Activated gamma-delta T cell treated with Interleukin-2 at 50 U/mL for 16 hours (primary cell): Measurements from ENCODE around the gene ECE1.

Experiments
- DNase-seq: peaks from one replicate; pipeline ENCODE4 v3.0.0-alpha.2; 2020

ECE1 gene

DNA sequence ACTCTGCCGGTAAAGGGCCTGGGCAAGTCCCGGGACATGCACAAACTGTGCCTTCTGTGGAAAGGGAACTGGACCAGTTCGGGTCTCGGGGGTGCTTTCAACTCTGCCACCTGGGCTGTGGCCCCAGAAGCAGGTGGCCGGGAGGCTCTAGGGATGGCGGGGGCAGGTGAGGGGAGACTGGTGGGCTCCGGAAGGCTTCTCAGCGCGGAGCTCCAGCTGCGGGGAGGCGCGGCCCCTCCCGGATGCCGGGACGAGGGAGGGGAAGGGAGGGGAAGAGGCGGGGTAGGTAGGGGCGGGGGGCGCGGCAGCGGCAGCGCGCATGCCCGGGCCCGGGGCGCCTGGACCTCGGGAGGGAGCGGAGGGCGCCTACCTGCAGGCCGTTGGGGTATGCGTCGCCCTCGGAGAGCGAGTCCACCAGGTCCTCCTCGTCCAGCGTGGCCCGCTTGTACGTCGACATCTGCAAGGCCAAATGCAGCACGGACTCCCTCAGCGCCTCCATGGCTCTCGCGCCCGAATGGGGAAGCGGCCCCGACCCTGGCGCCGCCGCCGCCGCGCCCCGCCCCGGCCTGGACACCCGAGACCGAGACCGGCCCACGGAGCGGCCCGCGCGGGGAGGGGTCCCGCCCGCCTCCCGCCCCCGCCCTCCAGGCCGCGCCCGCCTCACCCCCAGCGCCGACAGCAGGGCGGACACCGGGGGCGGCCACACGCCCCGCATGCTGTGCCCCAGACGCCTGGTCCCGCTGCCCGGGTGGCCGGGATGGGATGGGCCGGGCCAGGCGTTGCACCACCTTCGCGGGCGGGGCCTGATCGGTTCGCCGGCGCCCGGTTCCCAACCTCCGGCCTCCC is at the start of gene ECE1:
Gene ECE1, minus strand, starts transcription at position 764 of the 846 bp plus-strand sequence. Its CDS starts 49 bp downstream, at position 715.
- DNase-seq: peak; percentile 46

DNA sequence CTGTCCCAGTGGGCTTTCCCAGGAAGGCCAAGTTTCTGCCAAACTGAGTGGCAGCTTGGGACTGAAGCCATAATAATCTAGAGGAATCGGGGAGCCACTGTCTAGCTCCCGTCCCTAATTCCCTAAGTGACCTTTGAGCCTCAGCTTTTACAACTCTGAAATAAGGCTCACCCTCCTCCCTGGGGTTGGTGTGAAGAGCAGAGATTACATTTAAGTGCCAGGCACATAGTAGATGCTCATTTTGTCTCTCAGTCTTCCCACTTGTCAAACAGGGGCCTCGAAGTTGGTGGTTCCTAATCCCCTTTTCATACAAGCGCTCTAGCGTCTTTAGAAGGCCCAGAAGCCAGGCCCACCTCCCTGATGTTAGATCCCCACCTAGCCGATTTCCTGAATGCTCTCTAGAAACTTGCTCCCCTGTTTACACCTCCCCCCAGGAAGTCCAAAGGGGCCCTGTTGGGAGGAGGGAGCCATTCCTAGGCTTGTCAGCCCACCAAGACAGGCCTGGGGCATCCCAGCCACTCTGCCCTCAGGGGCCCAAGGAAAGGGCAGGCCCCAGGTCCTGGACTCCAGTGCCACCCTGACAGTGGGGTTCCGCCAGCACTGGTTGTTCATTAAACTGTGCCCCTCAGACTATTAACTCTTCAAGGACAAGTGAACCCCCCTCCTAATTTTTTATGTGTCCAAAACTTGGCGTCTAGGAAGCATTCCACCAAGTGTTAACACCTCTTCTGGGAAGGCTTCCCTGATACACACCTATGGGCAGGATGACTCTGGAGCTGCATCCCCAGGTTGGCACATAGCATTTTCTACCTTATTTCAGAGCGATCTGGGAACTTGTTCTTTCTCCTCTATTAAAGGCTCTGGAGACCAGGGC is 49.3 kb upstream of the ECE1 start:
- no peak for DNase-seq

DNA sequence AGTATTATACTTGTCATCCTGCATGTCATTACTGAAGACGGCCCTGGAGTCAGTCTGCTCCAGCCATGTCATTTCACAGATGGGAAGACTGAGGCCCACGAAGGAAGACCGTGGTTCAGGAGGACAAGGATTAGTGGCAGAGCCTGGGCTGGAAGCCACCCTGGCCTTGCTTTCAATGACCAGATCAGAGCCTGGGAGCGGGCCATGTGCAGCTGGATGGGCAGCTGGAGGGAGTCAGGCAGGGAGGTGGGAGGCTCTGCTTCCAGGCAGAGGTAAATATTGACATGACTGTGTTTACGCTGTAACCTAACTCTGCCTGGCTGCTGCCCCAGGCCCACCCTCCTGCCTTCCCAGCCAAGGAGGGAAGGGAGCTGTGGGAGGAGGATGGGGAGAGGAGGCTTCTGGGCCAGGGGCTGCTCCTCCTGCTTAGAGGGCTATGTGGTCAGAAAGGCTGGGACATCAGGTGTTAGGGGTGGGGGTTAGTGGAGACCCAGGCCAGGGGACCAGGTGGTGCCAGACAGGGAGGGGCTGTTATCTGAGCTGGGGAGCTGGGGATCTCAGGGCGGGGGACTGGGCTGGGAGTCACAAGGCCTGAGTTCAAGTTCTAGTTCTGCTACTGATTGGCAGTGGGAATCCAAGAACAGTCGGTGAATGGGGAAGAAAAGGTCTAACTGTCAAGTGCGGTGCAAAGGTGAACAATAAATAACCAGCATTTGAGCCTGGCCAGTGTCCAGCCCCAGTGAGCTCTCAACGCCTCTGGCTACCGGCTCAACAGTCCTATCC is 48.5 kb upstream of the ECE1 start:
- no peak for DNase-seq

DNA sequence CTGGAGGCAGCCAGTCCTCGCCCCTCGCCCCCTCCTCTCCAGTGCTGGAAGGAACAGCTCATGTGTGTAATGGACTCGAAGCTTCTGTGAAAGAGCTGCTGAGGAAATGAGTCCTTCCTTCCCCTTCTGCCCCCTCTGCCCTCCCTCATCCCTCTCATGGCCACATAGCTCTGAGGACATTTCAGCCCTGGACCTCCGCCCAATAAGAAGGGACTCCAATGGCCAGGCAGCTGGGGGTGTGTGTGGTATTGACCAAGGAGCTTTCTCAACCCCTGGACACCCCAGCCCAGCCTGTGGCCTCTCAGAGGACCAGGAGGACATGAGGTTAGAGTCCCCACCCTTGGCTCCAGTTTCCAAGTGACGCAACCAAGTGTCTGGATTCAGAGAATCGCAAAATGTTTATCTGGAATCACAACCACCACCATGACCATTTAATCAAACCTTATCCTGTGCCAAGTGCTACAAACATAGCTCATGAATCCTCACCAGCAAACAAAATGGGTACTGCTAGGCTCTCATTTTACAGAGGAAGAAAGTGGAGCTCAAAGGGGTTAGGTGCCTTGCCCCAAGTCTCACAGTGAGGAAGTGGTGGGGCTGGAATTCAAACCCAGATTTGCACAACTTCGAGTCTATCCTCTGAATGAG is 47.8 kb upstream of the ECE1 start:
- no peak for DNase-seq

DNA sequence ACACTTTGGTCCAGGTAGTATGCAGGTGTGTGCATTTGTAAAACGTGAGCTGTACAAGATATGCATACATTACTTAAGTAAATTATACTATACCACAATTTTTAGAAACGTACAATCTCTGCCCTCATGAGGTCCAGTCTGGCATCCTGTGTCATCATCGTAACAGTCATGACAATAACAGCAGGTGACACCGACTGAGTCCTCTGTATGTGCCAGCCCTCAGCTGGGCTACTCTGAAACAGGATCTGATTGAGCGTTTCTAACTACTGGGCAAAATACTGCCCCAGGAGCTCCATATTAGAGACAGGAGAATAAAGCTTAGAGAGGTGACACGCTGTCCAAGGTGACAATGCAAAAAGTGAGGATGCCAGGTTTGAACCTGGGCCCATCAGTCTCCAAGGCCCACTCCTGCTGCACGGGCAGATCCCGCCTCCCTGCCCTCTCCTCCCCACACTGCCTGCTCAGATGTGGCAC is 47.2 kb upstream of the ECE1 start:
- DNase-seq: no peak

DNA sequence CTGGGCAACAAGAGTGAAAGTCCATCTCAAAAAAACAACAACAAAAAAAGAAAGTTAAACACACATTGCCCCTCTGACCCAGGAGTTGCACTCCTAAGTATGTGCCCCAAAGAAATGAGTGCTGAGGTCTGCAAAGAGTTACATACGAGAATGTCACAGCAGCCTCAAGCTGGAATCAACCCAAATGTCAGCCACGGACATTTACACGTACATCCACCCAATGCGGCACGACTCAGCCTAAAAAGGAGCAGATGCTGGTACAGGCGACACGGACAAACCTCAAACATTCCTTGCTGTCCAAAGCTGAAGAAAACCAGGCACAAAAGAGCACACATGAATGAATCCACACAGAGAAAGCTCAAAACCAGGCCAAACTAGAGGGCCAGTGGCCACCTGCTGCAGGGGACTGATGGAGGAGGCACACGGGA is 46.8 kb upstream of the ECE1 start:
- DNase-seq: no peak

DNA sequence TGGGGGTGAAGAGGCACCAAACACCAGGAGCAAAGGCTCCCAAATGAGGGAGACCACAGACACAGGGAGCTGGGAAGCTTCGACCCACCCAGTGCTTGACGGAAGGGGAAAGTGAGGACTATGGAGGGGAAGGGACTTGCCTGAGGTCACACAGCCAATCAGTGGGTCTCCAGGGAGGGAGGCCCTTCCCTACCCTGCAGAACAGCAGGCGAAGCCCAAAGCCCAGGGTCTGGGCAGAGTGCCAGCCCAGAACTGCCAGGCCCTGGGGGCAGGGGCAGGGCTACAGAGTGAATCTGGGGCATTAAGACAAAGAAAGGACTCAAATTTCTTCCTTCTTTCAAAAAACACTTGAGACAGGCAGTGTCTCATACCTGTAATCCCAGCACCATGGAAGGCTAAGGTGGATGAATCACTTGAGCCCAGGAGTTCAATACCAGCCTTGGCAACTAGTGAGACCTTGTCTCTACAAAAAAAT is 45.5 kb upstream of the ECE1 start:
- DNase-seq: no peak

DNA sequence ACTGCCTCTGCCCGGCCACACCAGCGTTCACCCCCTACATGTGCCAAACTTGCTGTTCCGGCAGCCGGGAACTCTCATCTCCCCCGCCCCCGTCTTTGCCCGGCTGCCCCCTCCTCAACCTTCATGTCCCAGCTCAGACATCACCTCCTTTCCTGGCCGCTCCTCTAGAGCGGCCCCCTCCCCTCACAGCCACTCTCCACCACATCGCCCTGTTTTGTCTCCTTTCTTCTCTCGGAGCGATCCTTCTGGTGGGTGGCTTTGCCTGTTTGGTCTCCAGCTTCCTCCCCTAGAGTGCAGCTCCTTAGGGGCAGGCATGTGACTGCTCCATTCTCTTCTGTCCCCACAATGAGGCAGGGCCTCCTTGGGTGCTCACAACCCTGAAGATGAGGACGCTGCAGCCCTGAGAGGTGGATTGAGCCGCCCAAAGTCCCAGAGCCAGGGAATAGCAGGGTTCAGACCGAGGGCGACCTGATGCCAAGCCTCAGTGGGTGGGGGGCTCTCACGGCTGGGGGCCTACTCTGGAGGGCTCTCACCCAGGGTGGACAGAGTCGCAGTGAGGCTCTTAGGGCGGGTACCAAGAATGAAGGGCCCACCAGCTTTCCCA is 44.9 kb upstream of the ECE1 start:
- no peak for DNase-seq

DNA sequence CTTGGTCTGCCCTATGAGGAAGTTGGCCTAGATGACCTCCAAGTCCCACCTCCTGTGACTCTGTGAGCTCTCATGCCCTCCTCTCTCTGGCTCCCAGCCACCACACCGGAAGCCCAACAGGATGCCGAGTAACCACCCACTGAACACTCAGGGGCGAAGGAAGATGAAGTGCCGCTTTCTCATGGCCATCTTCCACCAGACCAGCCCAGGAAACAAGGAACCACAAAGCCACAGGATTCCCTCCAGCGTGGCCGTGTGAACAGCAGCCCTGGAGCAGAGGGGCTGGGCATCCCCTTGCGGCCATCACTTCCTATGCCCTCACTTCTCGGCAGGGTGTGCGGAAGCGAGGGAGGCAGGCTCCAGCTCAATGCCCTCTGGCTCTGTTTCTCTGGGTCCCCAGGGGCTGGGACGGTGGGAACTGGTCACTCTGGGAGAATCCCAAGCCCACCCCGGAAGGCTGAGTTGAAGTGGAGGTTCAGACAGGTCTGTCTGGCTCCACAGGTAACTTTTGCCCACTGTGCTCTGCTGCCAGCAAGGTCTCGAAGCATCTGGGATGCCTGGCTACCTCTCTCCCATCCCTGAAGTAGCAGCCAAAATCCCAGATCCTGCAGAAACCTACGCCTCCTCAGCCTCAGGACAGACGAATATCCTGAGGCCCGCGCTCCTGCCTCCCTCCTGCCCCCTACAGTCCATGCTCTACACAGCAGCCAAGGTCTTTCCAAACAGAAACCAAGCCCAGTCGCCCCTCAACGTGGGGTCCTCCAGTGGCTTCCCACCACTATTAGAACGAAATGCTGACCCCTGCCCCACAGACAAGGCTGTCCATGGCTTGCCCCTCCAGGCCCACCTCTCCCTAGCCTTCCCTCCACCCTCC is 44.2 kb upstream of the ECE1 start:
- DNase-seq: peak; percentile 82

DNA sequence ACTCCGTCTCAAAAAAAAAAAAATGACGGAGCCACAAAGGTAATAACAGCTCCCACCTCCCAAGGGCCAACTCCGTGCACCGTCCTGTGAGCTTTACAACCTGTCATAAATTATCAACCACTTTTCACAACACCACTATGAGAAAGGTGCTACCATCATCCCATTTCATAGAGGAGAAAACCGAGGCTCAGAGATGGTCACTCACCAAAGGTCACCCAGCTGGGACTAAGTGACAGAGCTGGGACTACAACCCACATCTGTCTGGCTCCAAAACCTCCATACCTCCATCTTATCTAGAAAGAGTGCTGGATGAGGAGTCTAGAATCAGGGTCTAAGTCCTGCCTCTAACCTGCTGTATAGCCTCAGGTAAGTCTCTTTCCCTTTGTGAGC is 43.6 kb upstream of the ECE1 start:
- no peak for DNase-seq

DNA sequence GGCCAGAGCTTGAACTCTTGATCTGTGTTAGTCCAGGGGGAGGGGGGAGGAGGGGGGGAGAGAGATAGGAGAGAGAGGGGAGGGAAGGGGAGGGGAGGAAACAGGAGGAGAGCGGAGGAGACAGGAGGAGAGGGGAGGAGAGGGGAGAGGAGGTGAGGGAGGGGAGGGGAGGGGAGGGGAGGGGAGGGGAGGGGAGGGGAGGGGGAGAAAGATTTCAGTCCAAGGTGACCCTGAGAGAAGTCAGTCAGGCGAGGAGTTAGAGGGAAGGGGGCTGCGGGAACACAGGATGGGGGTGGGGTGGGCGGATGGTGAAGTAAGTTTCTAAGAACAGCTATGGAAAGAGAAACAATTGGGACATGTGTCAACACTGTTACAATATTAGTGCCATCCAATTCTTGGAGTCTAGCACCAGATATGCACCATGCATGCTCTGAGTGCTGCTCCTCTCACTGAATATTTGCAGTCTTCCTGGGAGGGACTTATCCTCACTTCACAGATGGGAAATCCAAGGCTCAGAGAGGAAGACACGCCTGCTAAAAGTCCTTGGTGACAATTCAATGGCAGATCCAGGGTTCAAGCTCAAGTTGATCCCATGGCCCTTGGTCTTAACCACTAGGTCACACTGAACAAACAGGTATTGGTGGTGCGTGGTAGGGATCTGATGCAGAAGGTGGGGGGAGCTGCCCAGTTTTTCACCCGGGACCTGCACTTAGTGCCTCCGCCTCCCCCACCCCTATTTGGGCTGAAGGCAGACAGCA is 42.5 kb upstream of the ECE1 start:
- DNase-seq: no peak

DNA sequence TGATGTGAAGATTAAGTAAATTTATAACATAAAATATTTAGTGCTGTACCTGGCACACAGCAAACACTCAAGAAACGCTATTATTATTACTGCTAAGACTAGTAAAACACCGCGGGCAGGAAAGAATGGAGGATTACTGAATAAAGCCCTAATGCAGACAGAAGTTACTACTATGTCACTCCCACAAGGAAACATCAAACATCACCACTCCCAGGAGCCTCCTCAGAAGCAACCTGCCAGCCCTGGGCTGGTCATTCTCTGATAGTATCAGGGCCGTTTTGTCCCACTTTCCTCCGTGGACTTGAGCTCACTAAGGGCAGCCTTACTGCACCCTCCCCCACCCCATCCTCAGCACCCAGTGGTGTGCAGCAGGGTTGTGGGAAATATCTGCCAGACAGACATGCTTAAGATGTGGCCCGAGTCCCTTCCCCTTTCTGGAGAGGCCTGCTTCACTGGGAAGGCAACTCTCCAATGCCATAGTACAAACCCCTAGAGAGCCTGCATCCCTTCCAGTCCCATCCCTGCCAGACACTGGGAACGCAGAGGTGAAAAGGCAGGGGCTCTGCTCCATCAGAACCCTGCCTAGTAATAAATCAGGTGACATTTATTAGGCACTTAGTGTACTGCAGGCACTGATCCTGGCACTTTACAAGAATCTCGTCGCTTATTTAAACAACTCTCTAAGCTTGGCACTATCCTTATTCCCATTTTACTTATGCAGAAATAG is 41.7 kb upstream of the ECE1 start:
- no peak for DNase-seq

DNA sequence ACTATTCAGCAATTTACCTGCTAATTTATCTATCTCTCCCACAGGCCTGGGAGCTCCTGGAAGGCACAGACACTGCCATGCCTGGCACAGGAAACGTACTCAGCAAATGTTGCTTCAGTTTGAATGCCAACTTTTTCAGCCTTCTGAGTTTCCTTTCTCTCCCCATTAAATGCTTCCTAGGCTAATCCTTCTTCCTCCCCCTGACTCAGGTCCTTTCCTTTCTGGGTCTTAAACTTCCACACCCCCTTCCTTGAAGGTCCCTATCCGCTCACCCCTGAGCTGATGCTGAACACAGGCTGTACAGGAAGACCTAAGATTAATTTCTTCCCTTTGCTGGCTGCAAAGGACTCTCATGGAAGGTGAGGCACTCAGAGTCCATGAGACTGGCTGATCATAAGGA is 40.3 kb upstream of the ECE1 start:
- no peak for DNase-seq

DNA sequence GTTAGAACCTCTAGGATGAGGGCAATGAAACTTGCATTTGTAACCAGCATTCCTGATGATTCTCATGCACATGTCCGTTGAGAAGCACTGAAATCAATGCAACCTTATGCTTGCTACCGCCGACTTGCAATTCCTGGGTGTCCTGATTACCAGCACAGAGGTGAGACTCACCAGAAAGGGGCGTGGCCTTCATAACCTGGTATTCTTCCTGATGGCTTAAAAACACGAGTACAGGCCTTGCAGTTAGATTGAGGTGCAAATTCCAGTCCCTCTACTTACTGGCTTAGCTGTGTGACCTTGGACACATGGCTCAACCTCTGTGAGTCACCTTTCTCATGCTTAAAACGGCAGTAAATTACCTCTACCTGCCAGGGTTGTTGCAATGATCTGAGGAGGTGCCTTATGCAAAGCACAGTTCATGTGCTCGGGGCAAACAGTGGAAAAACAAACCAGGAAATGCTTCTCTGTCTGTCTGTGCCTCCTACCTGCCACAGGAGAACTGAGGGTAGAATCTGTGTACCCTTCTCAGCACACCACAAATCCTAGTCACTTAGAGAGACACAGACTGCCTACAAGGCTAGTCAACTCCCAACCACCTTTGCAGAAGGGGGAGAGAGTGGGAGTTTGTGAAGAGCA is 39.1 kb upstream of the ECE1 start:
- DNase-seq: no peak

DNA sequence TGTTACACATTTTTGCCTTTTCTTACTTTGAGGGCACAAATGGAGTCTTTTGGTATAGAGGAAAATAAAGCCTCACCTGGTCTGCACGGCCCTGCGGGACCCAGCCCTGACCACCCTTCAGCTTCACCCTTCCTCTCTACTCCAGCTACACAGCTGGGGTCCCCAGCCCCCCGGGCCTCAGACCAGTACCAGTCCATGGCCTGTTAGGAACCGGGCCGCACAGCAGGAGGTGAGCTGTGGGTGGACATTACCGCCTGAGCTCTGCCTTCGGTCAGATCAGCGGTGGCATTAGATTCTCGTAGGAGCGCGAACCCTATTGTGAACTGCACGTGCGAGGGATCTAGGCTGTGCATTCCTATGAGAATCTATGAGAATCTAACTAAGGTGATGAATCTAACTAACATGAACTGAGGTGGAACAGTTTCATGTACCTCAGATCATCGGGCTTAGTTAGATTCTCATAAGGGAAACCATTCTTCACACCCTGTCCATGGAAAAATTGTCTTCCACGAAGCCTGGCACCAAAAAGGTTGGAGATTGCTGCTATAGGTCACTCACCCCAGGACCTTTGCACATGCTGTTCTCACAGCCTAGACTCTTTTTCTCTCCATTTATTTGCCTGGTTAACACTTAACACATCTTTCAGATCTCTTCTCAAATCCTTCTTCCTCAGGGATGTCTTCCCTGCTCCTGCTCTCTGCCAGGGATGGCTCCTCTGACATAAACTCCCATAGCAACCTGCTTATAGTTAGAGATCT is 37.5 kb upstream of the ECE1 start:
- DNase-seq: no peak

DNA sequence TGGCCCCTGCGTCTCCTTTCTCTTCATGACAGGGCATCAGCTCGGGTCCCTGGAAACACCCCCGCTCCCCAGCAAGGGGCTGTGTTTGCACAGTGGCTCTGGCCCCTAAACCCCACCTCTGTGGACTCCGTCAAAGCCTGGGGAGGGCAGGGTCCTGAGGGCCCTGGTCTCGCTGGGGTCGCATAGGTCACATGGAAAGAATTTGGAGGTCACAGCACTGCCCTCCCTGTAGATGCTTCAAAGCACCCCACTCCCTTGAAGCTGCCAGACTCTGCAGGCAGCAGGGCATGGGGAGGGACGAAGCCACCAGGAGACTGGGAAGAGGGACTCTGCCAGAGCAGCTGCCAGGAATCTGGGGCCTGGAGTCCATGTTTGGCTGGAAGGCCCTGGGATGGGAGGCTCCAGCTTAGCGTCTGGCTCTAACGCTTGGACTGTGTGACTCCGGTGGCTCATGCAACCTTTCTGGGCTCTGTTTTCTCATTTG is 36.6 kb upstream of the ECE1 start:
- no peak for DNase-seq

DNA sequence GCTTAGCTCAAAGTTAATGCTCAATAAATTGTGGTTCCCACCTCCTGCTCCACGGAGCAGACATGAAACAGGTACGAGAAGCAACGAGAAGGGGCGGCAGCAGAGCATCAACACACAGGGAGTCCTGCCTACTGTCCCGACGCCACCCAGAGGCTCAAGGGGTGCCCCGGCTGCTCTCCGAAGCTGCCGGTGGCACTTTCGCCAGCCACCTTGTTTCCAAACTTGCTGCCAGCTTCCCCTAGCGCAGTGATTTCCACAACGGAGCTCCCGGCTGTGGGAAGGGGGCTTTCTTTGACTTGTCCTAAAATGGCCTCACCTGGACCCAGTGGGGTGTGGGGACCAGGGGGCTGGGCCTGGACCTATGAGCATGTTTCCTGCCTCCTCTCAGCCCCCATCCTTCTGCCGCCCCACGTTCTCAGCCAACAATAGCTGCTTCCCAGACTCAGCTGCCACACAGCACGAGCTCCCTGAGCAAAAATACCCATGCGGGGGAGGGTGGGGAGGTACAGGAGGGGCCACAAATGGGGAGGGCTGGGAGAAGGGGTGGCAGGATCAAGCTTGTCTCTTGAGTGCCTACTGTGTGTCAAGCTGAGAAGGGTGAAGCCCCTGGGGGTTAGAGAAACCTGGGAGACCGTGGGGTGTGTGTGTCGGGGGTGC is 35.6 kb upstream of the ECE1 start:
- no peak for DNase-seq
